Osteocyte (in vitro differentiated cells): ENCODE data around the gene MAST3. TPM values are rescaled to one million over a fixed set of nuclear protein-coding genes. Genes with fewer than 3 reads are reported as not detected.
A peak's percentile ranks its signal among the peaks of the same experiment; 100 is the strongest.

Experiments used
- DNase-seq: peaks from one replicate; pipeline ENCODE4 v3.0.0; 2021; ENCODE audit warnings: mixed read lengths; ENCODE audit not compliant: unreplicated experiment; ENCODE audit errors: extremely low spot score
- H3K27ac Mint-ChIP-seq: one replicate; pipeline ENCODE4 v1.8.0; 2021; ENCODE audit warnings: mild to moderate bottlenecking, mixed read lengths; ENCODE audit not compliant: unreplicated experiment
- H3K27me3 Mint-ChIP-seq: one replicate; pipeline ENCODE4 v1.8.0; 2021; ENCODE audit warnings: mixed read lengths; ENCODE audit not compliant: unreplicated experiment
- H3K36me3 Mint-ChIP-seq: one replicate; pipeline ENCODE4 v1.8.0; 2021; ENCODE audit warnings: mixed read lengths; ENCODE audit not compliant: unreplicated experiment
- H3K4me1 Mint-ChIP-seq: one replicate; pipeline ENCODE4 v1.8.0; 2021; ENCODE audit warnings: mixed read lengths; ENCODE audit not compliant: unreplicated experiment
- H3K4me3 Mint-ChIP-seq: one replicate; pipeline ENCODE4 v1.8.0; 2021; ENCODE audit warnings: mild to moderate bottlenecking, moderate library complexity, mixed read lengths; ENCODE audit not compliant: unreplicated experiment
- H3K9me3 Mint-ChIP-seq: one replicate; pipeline ENCODE4 v1.8.0; 2021; ENCODE audit warnings: mixed read lengths; ENCODE audit not compliant: unreplicated experiment
- CTCF ChIP-seq: fragments of 200-600 bp; sonication (generic); IDR thresholded peaks from 2 replicates; pipeline ENCODE4 v1.5.0; 2021; ENCODE audit warnings: antibody characterized with exemption, mild to moderate bottlenecking, moderate library complexity
- total RNA-seq: library from RNA; stranded (reverse); gene quantifications from 2 replicates; pipeline ENCODE4 v1.2.1, GENCODE V29; 2021

Gene MAST3
- total RNA-seq, 1 donor from 2014 or later, result 7.6 TPM

GRCh38 chr19:18160971-18161635 lies 63.5 kb downstream of the MAST3 start:
- DNase-seq, result peak; percentile 93
- no peaks in the 10 kb centered on the region for H3K27me3 Mint-ChIP-seq
- peaks cover 37% of the 10 kb centered on the region for H3K4me1 Mint-ChIP-seq
- peak overlapping the region; percentile 22 for H3K4me3 Mint-ChIP-seq
- H3K36me3 Mint-ChIP-seq, result peaks cover 13% of the 10 kb centered on the region
- peak; percentile 65 for TF ChIP-seq CTCF
- H3K27ac Mint-ChIP-seq, result no peak overlapping the region
- H3K9me3 Mint-ChIP-seq, result no peaks in the 10 kb centered on the region

- no peak overlapping the region for H3K4me3 Mint-ChIP-seq
- H3K9me3 Mint-ChIP-seq, result no peaks in the 10 kb centered on the region
- H3K27me3 Mint-ChIP-seq, result no peaks in the 10 kb centered on the region
- TF ChIP-seq CTCF, result peak; percentile 28
- peaks cover 32% of the 10 kb centered on the region for H3K4me1 Mint-ChIP-seq
- H3K27ac Mint-ChIP-seq, result no peak overlapping the region
- DNase-seq, result no peak
- H3K36me3 Mint-ChIP-seq, result peaks cover 14% of the 10 kb centered on the region
Measured at GRCh38 chr19:18161636-18162002, 64.0 kb downstream of the MAST3 start.

- Mint-ChIP-seq H3K9me3 (no peaks in the 10 kb centered on the region), H3K36me3 (peaks cover 21% of the 10 kb centered on the region), H3K4me1 (peaks cover 18% of the 10 kb centered on the region), H3K4me3 (no peak overlapping the region), H3K27ac (no peak overlapping the region), H3K27me3 (no peaks in the 10 kb centered on the region)
- no peak for TF ChIP-seq CTCF
- no peak for DNase-seq
Measured at GRCh38 chr19:18164072-18164471, 66.5 kb downstream of the MAST3 start.

- peaks cover 27% of the 10 kb centered on the region for H3K36me3 Mint-ChIP-seq
- no peak overlapping the region for H3K4me3 Mint-ChIP-seq
- DNase-seq, result no peak
- H3K4me1 Mint-ChIP-seq, result peaks cover 7% of the 10 kb centered on the region
- H3K9me3 Mint-ChIP-seq, result no peaks in the 10 kb centered on the region
- TF ChIP-seq CTCF, result no peak
- no peak overlapping the region for H3K27ac Mint-ChIP-seq
- no peaks in the 10 kb centered on the region for H3K27me3 Mint-ChIP-seq
Measured at GRCh38 chr19:18165794-18166544, 68.4 kb downstream of the MAST3 start.

GRCh38 chr19:18167011-18167410 lies 69.4 kb downstream of the MAST3 start:
- Mint-ChIP-seq H3K27ac (no peak overlapping the region), H3K9me3 (no peaks in the 10 kb centered on the region), H3K27me3 (no peaks in the 10 kb centered on the region), H3K36me3 (peaks cover 29% of the 10 kb centered on the region), H3K4me1 (peaks cover 3% of the 10 kb centered on the region), H3K4me3 (no peak overlapping the region)
- DNase-seq, result no peak
- TF ChIP-seq CTCF, result no peak
